CD14-positive monocyte (primary cell): Measurements from ENCODE around the gene DDIAS. TPM values are rescaled to one million over a fixed set of nuclear protein-coding genes. Genes with fewer than 3 reads are reported as not detected.

ENCODE experiments used
- DNase-seq, 3 donors: peaks; one replicate each; pipeline ENCODE4 v3.0.0-alpha.2; 2011 to 2022
- H2AFZ ChIP-seq: 2 replicates; pipeline ENCODE4 v1.6.0; 2012; ENCODE audit warnings: mild to moderate bottlenecking, low read depth, low read length, inconsistent platforms; ENCODE audit not compliant: insufficient read depth, poor library complexity, severe bottlenecking
- H3K27ac ChIP-seq, 2 donors: 1 replicate in 1 of 2; 2 replicates in 1 of 2; pipeline ENCODE4 v1.5.1; 2012 to 2013; ENCODE audit warnings: low read length in 2 of 2, control low read depth in 1 of 2, inconsistent platforms in 1 of 2, low read depth in 1 of 2, mild to moderate bottlenecking in 1 of 2
- H3K27me3 ChIP-seq, 2 donors: one replicate each; pipeline versions ENCODE4 v1.6.0 to v1.6.1; 2011 to 2013; ENCODE audit warnings: low read length in 2 of 2; ENCODE audit not compliant: control insufficient read depth in 2 of 2, insufficient read depth in 2 of 2
- H3K36me3 ChIP-seq, 2 donors: replicated peaks in 1 of 2; 1 replicate in 1 of 2; 2 replicates in 1 of 2; pipeline versions ENCODE4 v1.5.1 to v1.6.1; 2012 to 2013; ENCODE audit warnings: low read length in 2 of 2, control low read depth in 1 of 2, inconsistent platforms in 1 of 2, mild to moderate bottlenecking in 1 of 2; ENCODE audit not compliant: insufficient read depth in 2 of 2, control insufficient read depth in 1 of 2
- H3K4me1 ChIP-seq, 2 donors: 1 replicate in 1 of 2; 2 replicates in 1 of 2; pipeline versions ENCODE4 v1.5.1 to v1.6.1; 2012 to 2013; ENCODE audit warnings: low read length in 2 of 2, control low read depth in 1 of 2, inconsistent platforms in 1 of 2, mild to moderate bottlenecking in 1 of 2, moderate library complexity in 1 of 2; ENCODE audit not compliant: insufficient read depth in 2 of 2, control insufficient read depth in 1 of 2
- H3K4me2 ChIP-seq: replicated peaks from 2 replicates; pipeline ENCODE3; 2012; ENCODE audit warnings: low read length, moderate library complexity, mild to moderate bottlenecking; ENCODE audit not compliant: poor library complexity, severe bottlenecking; ENCODE audit errors: extremely low read depth
- H3K4me3 ChIP-seq, 3 experiments: fragments of 200-600 bp in 1 of 3; sonication (generic) in 1 of 3; replicated peaks in 1 of 3; 1 replicate in 2 of 3; 2 replicates in 1 of 3; pipeline ENCODE4 v1.5.1; 2011 to 2013; ENCODE audit warnings: low read length in 3 of 3, mild to moderate bottlenecking in 3 of 3, control low read depth in 2 of 3, low read depth in 2 of 3, inconsistent platforms in 1 of 3, moderate library complexity in 1 of 3
- H3K79me2 ChIP-seq: 2 replicates; pipeline ENCODE4 v1.6.0; 2012; ENCODE audit warnings: mild to moderate bottlenecking, control low read depth, inconsistent platforms, low read length, moderate library complexity; ENCODE audit not compliant: insufficient read depth
- H3K9ac ChIP-seq: 2 replicates; pipeline ENCODE4 v1.6.0; 2017; ENCODE audit warnings: low read length, mild to moderate bottlenecking; ENCODE audit not compliant: insufficient read depth, poor library complexity, severe bottlenecking
- H3K9me3 ChIP-seq, 2 donors: replicated peaks in 1 of 2; 1 replicate in 1 of 2; 2 replicates in 1 of 2; pipeline versions ENCODE4 v1.5.1 to v1.6.1; 2012 to 2013; ENCODE audit warnings: low read length in 2 of 2, control low read depth in 1 of 2; ENCODE audit not compliant: control insufficient read depth in 1 of 2, insufficient read depth in 1 of 2
- H4K20me1 ChIP-seq: 2 replicates; pipeline ENCODE4 v1.6.0; 2012; ENCODE audit warnings: mild to moderate bottlenecking, low read length, control low read depth, moderate library complexity; ENCODE audit not compliant: insufficient read depth
- H3K27ac Mint-ChIP-seq, 7 donors: one replicate each; pipeline ENCODE4 v1.8.0; 2020; ENCODE audit warnings: mild to moderate bottlenecking in 7 of 7, mixed read lengths in 7 of 7, moderate library complexity in 6 of 7, inconsistent platforms in 2 of 7
- H3K27me3 Mint-ChIP-seq, 3 donors: one replicate each; pipeline ENCODE4 v1.8.0; 2021 to 2022; ENCODE audit warnings: low read depth in 3 of 3, mild to moderate bottlenecking in 3 of 3, mixed read lengths in 3 of 3, moderate library complexity in 3 of 3, inconsistent platforms in 1 of 3
- H3K36me3 Mint-ChIP-seq, 2 donors: one replicate each; pipeline ENCODE4 v1.8.0; 2020; ENCODE audit warnings: mixed read lengths in 2 of 2, inconsistent platforms in 1 of 2, mild to moderate bottlenecking in 1 of 2
- H3K4me1 Mint-ChIP-seq: one replicate; pipeline ENCODE4 v1.8.0; 2020; ENCODE audit warnings: mild to moderate bottlenecking, mixed read lengths
- H3K4me3 Mint-ChIP-seq, 2 donors: one replicate each; pipeline ENCODE4 v1.8.0; 2020; ENCODE audit warnings: mild to moderate bottlenecking in 2 of 2, mixed read lengths in 2 of 2, moderate library complexity in 1 of 2
- H3K9me3 Mint-ChIP-seq, 7 donors: one replicate each; pipeline ENCODE4 v1.8.0; 2020 to 2022; ENCODE audit warnings: mixed read lengths in 7 of 7, mild to moderate bottlenecking in 6 of 7, moderate library complexity in 6 of 7, inconsistent platforms in 2 of 7
- WGBS: methylation state at CpG from one replicate; pipeline ENCODE4 v1.1.5; 2013; ENCODE audit warnings: missing lambda C conversion rate; ENCODE audit not compliant: insufficient coverage; 5-methylcytosine and 5-hydroxymethylcytosine counted together
- intact Hi-C, 2 donors: fragments of 100-400 bp; cut with micrococcal nuclease; formaldehyde crosslinking; loops; one replicate each; pipeline versions ENCODE4 v1.15.0 to v1.15.1; 2023
- polyA plus RNA-seq, 3 donors: library from polyadenylated mRNA; depleted of rRNA in 1 of 3; unstranded in 2 of 3; stranded (reverse) in 1 of 3; fragments of 300-500 nt in 2 of 3; fragments of >200 nt in 1 of 3; fragmentation: Illumina TruSeq in 2 of 3; gene quantifications; 1 replicate in 2 of 3; 2 replicates in 1 of 3; pipeline ENCODE4 v1.2.3, GENCODE V29; 2012 to 2021
- TF ChIP-seq, protein P1 (sequence below): fragments of 200-600 bp; IDR thresholded peaks from one replicate; pipeline ENCODE4 v1.8.0; 2022; ENCODE audit warnings: antibody characterized with exemption, mild to moderate bottlenecking

The DDIAS gene
- polyA plus RNA-seq, 3 donors, result 6.0 to 14.1 (median 13.5) TPM

- Mint-ChIP-seq H3K9me3 (no peaks in the 10 kb centered on the region), H3K4me3 (no peak overlapping the region), H3K4me1 (no peaks in the 10 kb centered on the region), H3K27ac (no peak overlapping the region), H3K27me3 (no peaks in the 10 kb centered on the region), H3K36me3 (no peaks in the 10 kb centered on the region)
- 100% methylated on average over 4 of the region's 6 CpGs for WGBS
- intact Hi-C loops, result no loop called here
- TF ChIP-seq, protein P1, sequence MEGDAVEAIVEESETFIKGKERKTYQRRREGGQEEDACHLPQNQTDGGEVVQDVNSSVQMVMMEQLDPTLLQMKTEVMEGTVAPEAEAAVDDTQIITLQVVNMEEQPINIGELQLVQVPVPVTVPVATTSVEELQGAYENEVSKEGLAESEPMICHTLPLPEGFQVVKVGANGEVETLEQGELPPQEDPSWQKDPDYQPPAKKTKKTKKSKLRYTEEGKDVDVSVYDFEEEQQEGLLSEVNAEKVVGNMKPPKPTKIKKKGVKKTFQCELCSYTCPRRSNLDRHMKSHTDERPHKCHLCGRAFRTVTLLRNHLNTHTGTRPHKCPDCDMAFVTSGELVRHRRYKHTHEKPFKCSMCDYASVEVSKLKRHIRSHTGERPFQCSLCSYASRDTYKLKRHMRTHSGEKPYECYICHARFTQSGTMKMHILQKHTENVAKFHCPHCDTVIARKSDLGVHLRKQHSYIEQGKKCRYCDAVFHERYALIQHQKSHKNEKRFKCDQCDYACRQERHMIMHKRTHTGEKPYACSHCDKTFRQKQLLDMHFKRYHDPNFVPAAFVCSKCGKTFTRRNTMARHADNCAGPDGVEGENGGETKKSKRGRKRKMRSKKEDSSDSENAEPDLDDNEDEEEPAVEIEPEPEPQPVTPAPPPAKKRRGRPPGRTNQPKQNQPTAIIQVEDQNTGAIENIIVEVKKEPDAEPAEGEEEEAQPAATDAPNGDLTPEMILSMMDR, result no peak
- H3K4me2 ChIP-seq, result no peak overlapping the region
- H3K4me1 ChIP-seq, result no peaks in the 10 kb centered on the region
- no peaks in the 10 kb centered on the region for H4K20me1 ChIP-seq
- no peak overlapping the region for H3K9ac ChIP-seq
- H3K36me3 ChIP-seq, result no peaks in the 10 kb centered on the region
- no peaks in the 10 kb centered on the region for H3K79me2 ChIP-seq
- H3K27ac ChIP-seq, result no peak overlapping the region
- H3K9me3 ChIP-seq, result no peaks in the 10 kb centered on the region
- DNase-seq, result no peak
- H2AFZ ChIP-seq, result no peak overlapping the region
- H3K4me3 ChIP-seq, result no peak overlapping the region
- no peaks in the 10 kb centered on the region for H3K27me3 ChIP-seq
Observed at GRCh38 chr11:82981852-82982251, 80.3 kb downstream of the DDIAS start.

Other genes starting within 250 kb of the DDIAS start
- not detected for gene FAM181B, start 167.9 kb upstream of the DDIAS start, polyA plus RNA-seq
- 100 to 1,000 TPM in 2 of 3 donors, 10 to 100 TPM in 1; 68.0 to 228 (median 186) TPM for gene PRCP, start 1.3 kb upstream of the DDIAS start, polyA plus RNA-seq
- gene RAB30, start 170.2 kb downstream of the DDIAS start, polyA plus RNA-seq, result under 1 TPM; 0.11 to 0.67 (median 0.54) TPM